KBM-7 (cell line): ENCODE results near the gene FKRP.

Experiments
- DNase-seq: peaks from one replicate; pipeline ENCODE4 v3.0.0-alpha.2; 2015
- in situ Hi-C: fragments of 300-500 bp; cut with MboI; formaldehyde crosslinking; loops from 2 replicates; pipeline ENCODE4 v1.14.3; 2020; ENCODE audit warnings: low sequenced_read_pairs, low pct_unique_long_range_greater_than_20kb, mixed read lengths

The FKRP gene

GRCh38 chr19:46728693-46729339, 17.0 kb upstream of the FKRP start:
- peak; percentile 64 for DNase-seq
- in situ Hi-C loops, result no loop called here

GRCh38 chr19:46729696-46730095, 16.2 kb upstream of the FKRP start:
- in situ Hi-C loops, result no loop called here
- DNase-seq, result no peak

- in situ Hi-C loops, result no loop called here
- DNase-seq, result no peak
Observed at GRCh38 chr19:46730187-46730586, 15.7 kb upstream of the FKRP start.

GRCh38 chr19:46730595-46730994, 15.3 kb upstream of the FKRP start:
- in situ Hi-C loops, result no loop called here
- DNase-seq, result no peak

- in situ Hi-C loops, result no loop called here
- peak; percentile 89 for DNase-seq
Observed at GRCh38 chr19:46731007-46731501, 14.8 kb upstream of the FKRP start.

GRCh38 chr19:46731584-46731983, 14.3 kb upstream of the FKRP start:
- in situ Hi-C loops, result no loop called here
- peak; percentile 66 for DNase-seq

GRCh38 chr19:46732172-46732938, 13.5 kb upstream of the FKRP start:
- no peak for DNase-seq
- in situ Hi-C loops, result no loop called here

GRCh38 chr19:46732966-46733689, 12.7 kb upstream of the FKRP start:
- DNase-seq, result peak; percentile 60

GRCh38 chr19:46733690-46734292, 12.1 kb upstream of the FKRP start:
- in situ Hi-C loops, result no loop called here
- DNase-seq, result peak; percentile 84

More at GRCh38 chr19:46732966-46733689, 12.7 kb upstream of the FKRP start:
- in situ Hi-C loops, result no loop called here

- no peak for DNase-seq
- in situ Hi-C loops, result no loop called here
Observed at GRCh38 chr19:46736531-46737297, 9.1 kb upstream of the FKRP start.

GRCh38 chr19:46737298-46737654, 8.6 kb upstream of the FKRP start:
- DNase-seq, result no peak
- in situ Hi-C loops, result no loop called here

- no peak for DNase-seq
- in situ Hi-C loops, result no loop called here
Observed at GRCh38 chr19:46737761-46738171, 8.1 kb upstream of the FKRP start.

- in situ Hi-C loops, result no loop called here
- no peak for DNase-seq
Observed at GRCh38 chr19:46739290-46739771, 6.5 kb upstream of the FKRP start.

- in situ Hi-C loops, result no loop called here
Observed at GRCh38 chr19:46741447-46741846, 4.4 kb upstream of the FKRP start.

GRCh38 chr19:46742926-46743480, 2.9 kb upstream of the FKRP start:
- in situ Hi-C loops, result no loop called here
- DNase-seq, result no peak

More at GRCh38 chr19:46741447-46741846, 4.4 kb upstream of the FKRP start:
- no peak for DNase-seq

- DNase-seq, result no peak
- in situ Hi-C loops, result no loop called here
Observed at GRCh38 chr19:46744005-46744691, 1.7 kb upstream of the FKRP start.

- in situ Hi-C loops, result no loop called here
- DNase-seq, result no peak
Observed at GRCh38 chr19:46745030-46745429, 827 bp upstream of the FKRP start.
